Upper lobe of left lung (tissue), 6 donors: ENCODE results near the gene INTS13. TPM values are rescaled to one million over a fixed set of nuclear protein-coding genes. Genes with fewer than 3 reads are reported as not detected.

Experiments
- ATAC-seq, 2 donors: fragments of 200-7000 bp; cut with Tn5 transposase; one replicate each; pipeline ENCODE4 v1.9.1; 2022; ENCODE audit warnings: mild to moderate bottlenecking in 2 of 2, moderate library complexity in 2 of 2; ENCODE audit not compliant: low FRiP score in 2 of 2
- DNase-seq, 2 donors: peaks; one replicate each; pipeline ENCODE4 v3.0.0-alpha.2; 2019 to 2020
- H3K27ac ChIP-seq, 4 donors: fragments of 200-600 bp; sonication (generic); one replicate each; pipeline ENCODE4 v1.5.1; 2016 to 2019
- H3K27me3 ChIP-seq, 4 donors: fragments of 200-600 bp; sonication (generic); one replicate each; pipeline ENCODE4 v1.5.1; 2017 to 2019
- H3K36me3 ChIP-seq, 4 donors: fragments of 200-600 bp; sonication (generic); one replicate each; pipeline ENCODE4 v1.5.1; 2016 to 2019
- H3K4me1 ChIP-seq, 4 donors: fragments of 200-600 bp; sonication (generic); one replicate each; pipeline ENCODE4 v1.5.1; 2018 to 2019
- H3K4me3 ChIP-seq, 4 donors: fragments of 200-600 bp; sonication (generic); one replicate each; pipeline ENCODE4 v1.5.1; 2017 to 2019; ENCODE audit warnings: mild to moderate bottlenecking in 2 of 4, moderate library complexity in 1 of 4
- H3K9me3 ChIP-seq, 4 donors: fragments of 200-600 bp; sonication (generic); one replicate each; pipeline ENCODE4 v1.5.1; 2018 to 2019
- CTCF ChIP-seq, 6 experiments: fragments of 450-650 bp in 4 of 6; fragments of 200-600 bp in 2 of 6; sonication (generic) in 2 of 6; IDR thresholded peaks; one replicate each; pipeline ENCODE4 v1.5.1; 2016 to 2019; ENCODE audit warnings: antibody characterized with exemption in 6 of 6
- EP300 ChIP-seq, 4 donors: sonication (generic); formaldehyde crosslinking; IDR thresholded peaks; one replicate each; pipeline ENCODE4 v1.5.1; 2017; ENCODE audit warnings: antibody characterized with exemption in 4 of 4, control low read depth in 2 of 4
- POLR2A ChIP-seq, 4 donors: fragments of 450-650 bp; IDR thresholded peaks; one replicate each; pipeline ENCODE4 v1.5.1; 2016 to 2017; ENCODE audit warnings: antibody characterized with exemption in 4 of 4, mild to moderate bottlenecking in 2 of 4
- POLR2AphosphoS5 ChIP-seq, 2 donors: sonication (generic); formaldehyde crosslinking; IDR thresholded peaks; one replicate each; pipeline ENCODE4 v1.5.1; 2017; ENCODE audit warnings: antibody characterized with exemption in 2 of 2
- WGBS, 2 donors: methylation state at CpG; one replicate each; pipeline ENCODE4 v1.1.5; 2017 to 2018; 5-methylcytosine and 5-hydroxymethylcytosine counted together
- total RNA-seq, 6 donors: library from RNA; depleted of rRNA in 4 of 6; stranded (reverse); fragments of >200 nt in 4 of 6; gene quantifications; one replicate each; pipeline versions ENCODE4 v1.1.0 to v1.2.1, GENCODE V29; 2016 to 2021
- donor health status: DM: no; HTN: no; CAD: no; lungs with moderate emphysema.
- donor health status: DM: no; HTN: yes; CAD: no; lungs with severe emphysema.

INTS13 gene
- total RNA-seq, 6 donors from 2014 or later, result 7.2 to 16.8 (median 11.5) TPM

GRCh38 chr12:26929590-26929989, 8.2 kb downstream of the INTS13 start:
- no peaks in the 10 kb centered on the region for H3K4me1 ChIP-seq
- WGBS, 2 donors, result 97 to 100% methylated on average over 2 of the region's 2 CpGs

GRCh38 chr12:26928661-26929060, 9.1 kb downstream of the INTS13 start:
- peaks cover 2 to 41% (median 13%) of the 10 kb centered on the region in 4 donors for H3K36me3 ChIP-seq
- TF ChIP-seq POLR2A (IDR thresholded peaks at IDR 0.05) (no peak), CTCF (IDR thresholded peaks at IDR 0.05) (no peak), POLR2AphosphoS5 (IDR thresholded peaks at IDR 0.05) (no peak), EP300 (IDR thresholded peaks at IDR 0.05) (no peak)
- no peak overlapping the region for H3K27ac ChIP-seq
- no peak for ATAC-seq
- WGBS, 2 donors, result 96 to 97% methylated on average over 5 of the region's 5 CpGs
- H3K9me3 ChIP-seq, result no peaks in the 10 kb centered on the region
- DNase-seq, result no peak
- H3K4me3 ChIP-seq, result no peak overlapping the region
- H3K27me3 ChIP-seq, result no peaks in the 10 kb centered on the region
- no peaks in the 10 kb centered on the region for H3K4me1 ChIP-seq

More at GRCh38 chr12:26929590-26929989, 8.2 kb downstream of the INTS13 start:
- TF ChIP-seq POLR2AphosphoS5 (IDR thresholded peaks at IDR 0.05), result no peak
- no peak for TF ChIP-seq EP300 (IDR thresholded peaks at IDR 0.05)
- no peak for TF ChIP-seq CTCF (IDR thresholded peaks at IDR 0.05)
- TF ChIP-seq POLR2A (IDR thresholded peaks at IDR 0.05), result no peak
- no peaks in the 10 kb centered on the region for H3K9me3 ChIP-seq
- no peaks in the 10 kb centered on the region for H3K27me3 ChIP-seq
- peaks cover 2 to 36% (median 12%) of the 10 kb centered on the region in 4 donors for H3K36me3 ChIP-seq
- H3K4me3 ChIP-seq, result no peak overlapping the region
- ATAC-seq (no peak), DNase-seq (no peak)
- H3K27ac ChIP-seq, result no peak overlapping the region

GRCh38 chr12:26921886-26922285, 15.9 kb downstream of the INTS13 start:
- no peaks in the 10 kb centered on the region for H3K4me1 ChIP-seq
- no peaks in the 10 kb centered on the region for H3K27me3 ChIP-seq
- no peak for TF ChIP-seq POLR2A (IDR thresholded peaks at IDR 0.05)
- TF ChIP-seq EP300 (IDR thresholded peaks at IDR 0.05), result no peak
- no peak for TF ChIP-seq CTCF (IDR thresholded peaks at IDR 0.05)
- TF ChIP-seq POLR2AphosphoS5 (IDR thresholded peaks at IDR 0.05), result no peak
- no peak overlapping the region for H3K27ac ChIP-seq
- peaks cover 0 to 59% (median 11%) of the 10 kb centered on the region in 4 donors for H3K36me3 ChIP-seq
- WGBS, 2 donors, result 88 to 98% methylated on average over 3 of the region's 3 CpGs
- DNase-seq, result no peak
- no peak for ATAC-seq
- no peaks in the 10 kb centered on the region for H3K9me3 ChIP-seq
- H3K4me3 ChIP-seq, result no peak overlapping the region

GRCh38 chr12:26919216-26919555, 18.6 kb downstream of the INTS13 start:
- Histone ChIP-seq H3K4me1 (no peaks in the 10 kb centered on the region), H3K4me3 (no peak overlapping the region), H3K27ac (no peak overlapping the region), H3K27me3 (no peaks in the 10 kb centered on the region), H3K9me3 (no peaks in the 10 kb centered on the region), H3K36me3 (peaks cover 0 to 46% (median 6%) of the 10 kb centered on the region in 4 donors)
- TF ChIP-seq EP300 (IDR thresholded peaks at IDR 0.05) (no peak), POLR2A (IDR thresholded peaks at IDR 0.05) (no peak), POLR2AphosphoS5 (IDR thresholded peaks at IDR 0.05) (no peak), CTCF (IDR thresholded peaks at IDR 0.05) (no peak)
- 93 to 95% methylated on average over 2 of the region's 2 CpGs for WGBS, 2 donors
- DNase-seq, result no peak
- ATAC-seq, result no peak
